ENCODE measurements around the gene NFYA. TPM values are rescaled to one million over a fixed set of nuclear protein-coding genes. Genes with fewer than 3 reads are reported as not detected.

The NFYA gene
- polyA plus RNA-seq, 2 of the 4 experiments (the other 2 are of a cell fraction), result 11.2 to 17.0 TPM

GRCh38 chr6:41049521-41049920 lies 23.3 kb upstream of the NFYA start:
- Histone ChIP-seq H3K4me1 (no peaks in the 10 kb centered on the region), H3K27ac (no peak overlapping the region), H3K4me3 (no peak overlapping the region), H3K4me2 (no peak overlapping the region), H3K9me3 (no peaks in the 10 kb centered on the region)
- DNase-seq (ENCODE audit: low read depth in 1 of 2, low spot score in 1 of 2) (no peak), FAIRE-seq (no peak), ATAC-seq (no peak)
- 100% methylated on average over 1 of the region's 1 CpG for WGBS (ENCODE audit: missing lambda C conversion rate)
- POLR2A ChIA-PET, result no interaction called here
- CTCF ChIA-PET, result interaction anchor here (0.8 to 2.5 kb wide), 5 partner anchors 9 to 155 kb away, joined by 3 to 7 read pairs (median 3); no protein-coding TSS in a partner anchor
- TF ChIP-seq JUN (IDR thresholded peaks at IDR 0.05) (no peak), MAFK (IDR thresholded peaks at IDR 0.05; ENCODE audit: partially characterized antibody) (no peak), RFX5 (IDR thresholded peaks at IDR 0.05) (no peak), HOXB13 (CRISPR knock-in tag; IDR thresholded peaks at IDR 0.05; ENCODE audit: low read depth) (no peak), HOXB5 (CRISPR knock-in tag; IDR thresholded peaks at IDR 0.05) (no peak), PHF8 (IDR thresholded peaks at IDR 0.05; ENCODE audit: borderline replicate concordance, low read depth) (no peak), MAZ (IDR thresholded peaks at IDR 0.05; ENCODE audit: borderline replicate concordance, low read depth, low read length) (no peak), HMGXB4 (CRISPR knock-in tag; IDR thresholded peaks at IDR 0.05; ENCODE audit: borderline replicate concordance) (no peak), HES2 (IDR thresholded peaks at IDR 0.05) (no peak), CBX2 (IDR thresholded peaks at IDR 0.05; ENCODE audit: borderline replicate concordance, low read depth) (no peak), KDM1A (IDR thresholded peaks at IDR 0.05; ENCODE audit: low read depth) (no peak), RNF2 (IDR thresholded peaks at IDR 0.05; ENCODE audit: borderline replicate concordance, low read depth) (no peak), CHD4 (IDR thresholded peaks at IDR 0.05; ENCODE audit: borderline replicate concordance) (no peak), NPAS2 (CRISPR knock-in tag; IDR thresholded peaks at IDR 0.05; ENCODE audit: borderline replicate concordance) (no peak), CTCF (IDR thresholded peaks at IDR 0.05) (no peak)

GRCh38 chr6:41049955-41050354 lies 22.8 kb upstream of the NFYA start:
- H3K4me3 ChIP-seq, result no peak overlapping the region
- no peak for DNase-seq (ENCODE audit: low read depth in 1 of 2, low spot score in 1 of 2)
- no peak for ATAC-seq
- no peak for TF ChIP-seq CEBPB (IDR thresholded peaks at IDR 0.05)
- no peak for TF ChIP-seq CTCF (IDR thresholded peaks at IDR 0.05)
- TF ChIP-seq KDM5A (IDR thresholded peaks at IDR 0.05), result no peak
- TF ChIP-seq RFX5 (IDR thresholded peaks at IDR 0.05), result no peak
- TF ChIP-seq JUN (IDR thresholded peaks at IDR 0.05), result no peak
- no peak for TF ChIP-seq HDAC2 (IDR thresholded peaks at IDR 0.05)
- TF ChIP-seq HOXA7 (CRISPR knock-in tag; IDR thresholded peaks at IDR 0.05), result no peak
- no peak for TF ChIP-seq REST (IDR thresholded peaks at IDR 0.05)
- TF ChIP-seq SREBF2 (IDR thresholded peaks at IDR 0.05), result no peak
- no peak for TF ChIP-seq MAZ (IDR thresholded peaks at IDR 0.05; ENCODE audit: borderline replicate concordance, low read depth, low read length)
- no peak for TF ChIP-seq MYC (IDR thresholded peaks at IDR 0.05; ENCODE audit: borderline replicate concordance, low read length)
- no peak for TF ChIP-seq RAD21 (conservative IDR thresholded peaks at IDR 0.05 in 1 of 2, IDR thresholded peaks at IDR 0.05 in 1 of 2)
- TF ChIP-seq HES2 (IDR thresholded peaks at IDR 0.05), result no peak
- H3K4me2 ChIP-seq, result no peak overlapping the region
- 87% methylated on average over 7 of the region's 7 CpGs for WGBS (ENCODE audit: missing lambda C conversion rate)
- H3K9me3 ChIP-seq, result no peaks in the 10 kb centered on the region
- H3K4me1 ChIP-seq, result no peaks in the 10 kb centered on the region
- ChIA-PET CTCF (interaction anchor here (0.8 to 2.5 kb wide), 3 partner anchors 10 to 156 kb away, joined by 3 to 7 read pairs (median 5); no protein-coding TSS in a partner anchor), POLR2A (no interaction called here)
- no peak overlapping the region for H3K27ac ChIP-seq
- no peak for FAIRE-seq

Measured in A549 (cell line).